ENCODE measurements around the gene CLCNKA. TPM values are rescaled to one million over a fixed set of nuclear protein-coding genes. Genes with fewer than 3 reads are reported as not detected.

The CLCNKA gene
- total and polyA plus RNA-seq, 2 of the 8 experiments (the other 6 are each of a cell fraction or from before 2014, with no cell fraction given) = 0.95 to 2.0 TPM

GRCh38 chr1:16072616-16073484 is 51.0 kb downstream of the CLCNKA start (continued):
- peak; percentile 39; the same call in 1 of the 2 replicates for TF ChIP-seq E2F6 (IDR thresholded peaks at IDR 0.05)
- TF ChIP-seq BACH1 (IDR thresholded peaks at IDR 0.05; ENCODE audit: low read length) = no peak
- no peak for TF ChIP-seq JUND (IDR thresholded peaks at IDR 0.05; ENCODE audit: low read length)
- no peak for TF ChIP-seq BRCA1 (IDR thresholded peaks at IDR 0.05; ENCODE audit: low read depth, low read length)
- no peak for TF ChIP-seq RXRA (IDR thresholded peaks at IDR 0.05; ENCODE audit: insufficient read depth, low read depth, low read length)
- TF ChIP-seq HDAC6 (IDR thresholded peaks at IDR 0.05; ENCODE audit: low read depth, low read length) = no peak
- TF ChIP-seq SAP30 (IDR thresholded peaks at IDR 0.05; ENCODE audit: insufficient read depth, insufficient replicate concordance, low read length) = no peak
- no peak for TF ChIP-seq CREB1 (IDR thresholded peaks at IDR 0.05)
- TF ChIP-seq EP300 (IDR thresholded peaks at IDR 0.05; ENCODE audit: borderline replicate concordance in 1 of 2, low read depth in 2 of 2, low read length in 2 of 2) = no peak
- no peak for TF ChIP-seq EGR1 (IDR thresholded peaks at IDR 0.05; ENCODE audit: borderline replicate concordance, low read depth, low read length)
- no peak for TF ChIP-seq TEAD4 (IDR thresholded peaks at IDR 0.05; ENCODE audit: low read depth, low read length)
- TF ChIP-seq RBBP5 (IDR thresholded peaks at IDR 0.05; ENCODE audit: borderline replicate concordance, low read depth, low read length) = no peak
- no peak for TF ChIP-seq RFX5 (IDR thresholded peaks at IDR 0.05; ENCODE audit: borderline replicate concordance, low read depth, low read length)
- TF ChIP-seq KDM4A (IDR thresholded peaks at IDR 0.05; ENCODE audit: low read depth, low read length, severe bottlenecking) = peak; percentile 49
